ENCODE results near the gene G3BP2.
"Not testable (repeated sequence)": the region's sequence is repeated elsewhere in the genome, so short reads cannot be mapped to it uniquely, and the experiment has no call there.

The G3BP2 gene

DNA sequence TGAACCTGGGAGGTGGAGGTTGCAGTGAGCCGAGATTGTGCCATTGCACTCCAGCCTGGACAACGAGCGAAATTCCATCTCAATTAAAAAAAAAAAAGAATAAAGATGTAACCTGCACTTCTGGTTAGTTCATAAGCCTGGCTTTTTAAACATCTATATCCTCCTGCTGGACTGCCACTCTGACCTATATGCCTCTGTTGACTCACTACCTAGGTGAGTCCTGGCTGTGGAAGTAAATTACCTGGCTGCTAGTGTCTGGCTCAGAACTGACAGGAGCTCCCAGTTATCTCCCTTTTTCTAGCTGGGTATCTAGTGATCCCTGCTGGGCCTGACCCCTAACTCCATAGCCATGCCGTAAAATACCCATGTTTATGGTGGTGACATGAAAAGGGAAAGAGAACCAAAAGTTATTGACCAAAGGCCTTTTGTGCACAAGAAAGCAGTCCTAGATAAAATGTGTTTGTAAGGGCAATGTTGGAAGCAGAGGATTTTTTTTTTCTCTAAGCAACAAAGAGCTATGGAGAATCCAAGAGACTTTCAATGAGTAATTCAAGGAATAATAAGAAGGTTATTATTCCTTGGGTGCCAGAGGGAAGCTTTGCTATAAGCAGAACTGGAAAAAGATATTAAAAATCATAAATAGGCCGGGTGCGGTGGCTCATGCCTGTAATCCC lies 10.4 kb upstream of the G3BP2 start:
- no peak for DNase-seq (ENCODE audit: low read depth)

DNA sequence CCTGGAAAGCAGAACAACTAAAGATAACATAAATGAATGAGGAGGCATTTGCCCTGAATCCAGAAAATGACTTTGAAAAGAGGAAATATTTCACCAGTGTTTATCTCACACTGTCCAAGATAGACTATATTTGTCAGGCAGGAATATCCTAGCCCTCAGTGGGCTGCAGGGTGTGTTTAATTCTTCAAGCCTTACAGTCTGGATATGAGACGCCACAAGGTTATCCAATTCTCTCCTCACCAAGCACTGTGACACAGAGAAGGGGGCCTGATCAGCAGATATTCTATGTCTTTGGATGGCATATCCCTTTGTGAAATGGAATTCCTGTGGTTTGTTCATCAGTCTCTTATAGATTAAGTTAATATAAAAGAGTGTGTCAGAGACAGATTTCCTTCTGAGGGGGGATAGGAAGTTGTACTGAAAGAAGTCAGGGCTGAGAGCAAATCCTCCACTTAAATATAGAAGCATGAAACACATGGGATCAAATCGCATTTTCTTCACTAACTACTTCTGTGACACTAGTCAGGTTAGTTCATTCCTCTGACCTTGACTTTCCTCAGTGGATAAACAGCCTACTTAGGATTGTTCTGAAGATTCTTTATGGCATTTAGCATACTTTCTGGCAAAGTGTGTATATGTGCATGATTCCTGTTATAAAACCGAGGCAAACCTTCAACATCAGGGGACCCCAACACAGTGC lies 6.8 kb upstream of the G3BP2 start:
- DNase-seq (ENCODE audit: low read depth): no peak

DNA sequence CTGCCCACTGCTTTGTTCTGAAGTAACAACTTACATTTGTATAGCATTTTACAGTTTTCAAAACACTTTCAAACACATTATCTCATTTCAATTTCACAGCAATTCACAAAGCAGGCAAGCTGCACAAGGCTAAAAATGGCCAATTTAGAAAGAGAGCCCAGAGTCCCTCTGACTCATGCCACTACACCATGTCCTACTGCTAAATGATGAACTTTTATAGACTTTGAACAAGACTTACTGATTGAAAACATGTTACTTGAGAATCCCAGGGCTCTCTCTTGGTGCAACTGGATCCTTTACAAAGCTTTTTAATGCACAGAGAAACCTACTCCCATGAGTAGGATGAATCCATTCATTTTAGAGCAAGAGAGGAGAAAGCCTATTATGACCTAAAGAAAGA lies 5.8 kb upstream of the G3BP2 start:
- peak; percentile 25 for DNase-seq (ENCODE audit: low read depth)

DNA sequence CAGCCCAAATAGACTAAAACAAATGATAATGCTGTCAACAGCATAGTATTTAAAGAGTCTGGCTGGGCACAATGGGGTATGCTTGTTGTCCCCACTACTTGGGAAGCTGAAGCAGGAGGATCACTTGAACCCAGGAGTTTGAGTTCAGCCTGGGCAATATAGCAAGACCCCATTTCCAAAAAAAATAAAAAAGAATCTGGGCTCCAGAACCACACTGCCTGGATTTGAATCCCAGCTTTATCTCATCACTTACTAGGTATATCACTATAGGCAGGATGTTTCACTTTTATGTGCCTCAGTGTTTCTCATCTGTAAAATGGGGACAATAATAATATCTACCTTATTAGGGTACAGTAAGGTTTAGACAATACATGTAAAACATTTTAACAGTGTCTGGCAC lies 5.3 kb upstream of the G3BP2 start:
- no peak for DNase-seq (ENCODE audit: low read depth)

DNA sequence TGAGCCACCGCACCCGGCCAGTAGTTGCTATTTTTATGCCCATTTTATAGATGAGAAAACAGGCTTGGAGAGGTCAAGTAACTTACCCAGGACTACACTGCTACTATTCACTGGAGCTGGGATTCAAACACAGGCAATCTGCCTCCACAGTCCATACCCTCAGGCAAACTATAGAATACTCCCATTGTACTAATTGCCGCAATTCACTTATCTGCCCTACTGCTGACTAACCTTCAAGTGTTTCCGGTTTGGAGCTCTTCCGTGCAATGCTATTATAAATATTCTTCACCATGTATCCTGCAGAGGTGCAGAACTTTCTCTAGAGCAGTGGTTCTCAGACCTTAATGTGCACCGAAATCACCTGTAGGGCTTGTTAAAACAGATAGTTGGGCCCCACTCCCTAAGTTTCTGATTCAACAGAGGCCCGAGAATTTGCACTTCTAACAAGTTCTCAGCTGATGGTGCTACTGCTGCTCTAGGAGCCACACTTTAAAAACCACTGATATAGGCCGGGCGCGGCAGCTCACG lies 1.9 kb upstream of the G3BP2 start:
- no peak for DNase-seq (ENCODE audit: low read depth)

DNA sequence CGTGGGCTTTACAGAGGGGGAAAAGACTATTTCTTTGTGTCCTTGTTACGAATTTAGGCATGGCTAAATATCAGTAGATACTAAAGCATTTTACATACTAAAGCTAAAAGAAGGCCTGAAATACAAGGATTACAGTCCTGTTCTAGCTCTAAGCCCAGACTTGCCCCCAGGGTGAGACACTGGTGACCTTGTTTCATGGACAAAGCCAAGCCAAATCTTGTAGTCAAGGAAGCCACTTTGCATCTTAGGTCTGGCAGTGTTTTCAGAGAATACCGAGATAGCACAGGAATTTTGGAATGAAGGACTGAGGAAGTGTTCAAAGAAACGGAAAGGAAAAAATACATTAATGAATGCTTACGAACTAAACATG lies 733 bp upstream of the G3BP2 start:
- DNase-seq (ENCODE audit: low read depth): no peak

DNA sequence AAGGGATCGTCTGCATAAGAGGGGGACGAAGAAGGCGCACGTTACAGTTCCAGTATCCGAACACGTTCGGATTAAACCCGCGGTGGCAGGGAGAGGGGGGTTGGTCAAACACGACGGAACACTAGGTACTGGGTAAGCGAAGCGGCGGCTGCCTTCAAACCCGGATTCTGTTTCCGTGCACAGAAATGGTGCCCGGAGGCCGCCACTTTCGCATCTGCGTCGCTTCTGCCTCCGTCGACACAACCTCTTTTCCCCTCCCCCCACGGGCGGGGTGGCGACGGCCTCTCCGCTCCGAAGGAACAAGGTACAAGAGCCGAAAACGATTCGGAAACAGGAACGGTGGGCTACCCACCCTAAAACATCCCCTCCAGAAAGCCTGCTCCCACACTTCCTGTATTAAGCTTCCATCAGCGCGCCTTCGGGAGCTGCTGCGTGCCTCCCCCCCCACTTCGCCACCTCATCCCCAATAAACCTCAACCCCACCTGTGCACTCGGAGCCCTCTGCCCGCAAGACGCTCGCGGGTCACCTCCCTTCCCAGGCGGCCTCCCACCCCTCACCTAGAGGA lies 667 bp downstream of the G3BP2 start:
- DNase-seq (ENCODE audit: low read depth): peak; percentile 40

DNA sequence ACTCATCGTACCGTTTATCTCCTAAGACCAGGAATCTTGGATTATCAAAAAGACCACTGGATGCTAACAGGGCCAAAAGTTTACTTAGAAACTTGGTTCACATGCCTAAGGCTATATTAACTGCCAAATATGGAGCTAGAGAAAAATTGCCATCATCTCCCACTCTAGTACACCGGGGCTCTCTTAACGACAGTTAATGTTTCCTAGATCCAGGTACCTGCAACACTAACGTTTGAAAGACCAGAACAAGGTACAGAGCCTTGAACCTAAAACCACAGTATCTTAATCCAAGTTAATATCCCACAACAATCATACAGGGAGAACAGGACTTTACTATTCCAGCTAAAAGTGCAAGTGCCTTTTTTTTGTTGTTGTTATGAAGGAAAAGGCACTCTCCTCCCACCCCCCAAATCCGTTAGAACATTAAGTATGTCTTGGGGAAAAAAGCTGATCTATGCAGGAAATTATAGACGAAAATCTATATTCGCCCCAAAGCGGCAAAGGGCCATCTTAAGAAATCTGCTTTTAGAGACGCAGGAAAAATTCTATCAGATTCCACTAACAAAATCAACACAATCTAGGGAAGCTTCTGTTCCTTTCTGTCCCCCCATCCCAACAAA lies 1.3 kb downstream of the G3BP2 start:
- DNase-seq (ENCODE audit: low read depth): no peak

DNA sequence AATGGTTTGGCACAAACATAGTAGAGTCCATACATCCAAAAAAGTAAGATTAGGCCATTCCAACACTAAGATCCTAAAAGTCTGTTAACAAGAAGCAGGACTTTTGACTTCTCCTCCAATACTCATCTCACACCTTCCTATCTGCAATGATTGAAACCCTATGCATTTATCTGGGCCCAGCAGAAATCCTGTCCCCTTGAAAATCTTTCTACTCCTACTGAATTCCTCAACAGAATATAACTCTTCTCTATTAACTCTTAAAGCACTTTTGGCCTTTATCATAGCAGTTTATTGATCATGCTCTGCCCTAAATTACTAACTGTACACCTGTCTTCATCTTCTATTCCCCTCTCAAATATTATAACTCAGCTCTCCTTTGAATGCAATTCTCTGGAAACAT lies 4.6 kb downstream of the G3BP2 start:
- no peak for DNase-seq (ENCODE audit: low read depth)

DNA sequence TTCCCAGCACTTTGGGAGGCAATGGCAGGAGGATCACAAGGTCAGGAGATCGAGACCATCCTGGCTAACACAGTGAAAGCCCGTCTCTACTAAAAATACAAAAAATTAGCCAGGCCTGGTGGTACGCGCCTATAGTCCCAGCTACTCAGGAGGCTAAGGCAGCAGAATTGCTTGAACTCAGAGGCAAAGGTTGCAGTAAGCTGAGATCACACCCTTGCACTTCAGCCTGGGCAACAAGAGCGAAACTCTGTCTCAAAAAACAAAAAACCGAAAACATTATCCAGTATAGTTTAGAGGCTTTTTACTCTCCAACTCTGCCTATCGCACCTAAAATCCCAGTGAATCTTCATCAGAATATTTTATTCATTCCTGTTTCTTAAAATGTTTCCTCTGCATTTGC lies 5.6 kb downstream of the G3BP2 start:
- DNase-seq (ENCODE audit: low read depth): not testable (repeated sequence)

DNA sequence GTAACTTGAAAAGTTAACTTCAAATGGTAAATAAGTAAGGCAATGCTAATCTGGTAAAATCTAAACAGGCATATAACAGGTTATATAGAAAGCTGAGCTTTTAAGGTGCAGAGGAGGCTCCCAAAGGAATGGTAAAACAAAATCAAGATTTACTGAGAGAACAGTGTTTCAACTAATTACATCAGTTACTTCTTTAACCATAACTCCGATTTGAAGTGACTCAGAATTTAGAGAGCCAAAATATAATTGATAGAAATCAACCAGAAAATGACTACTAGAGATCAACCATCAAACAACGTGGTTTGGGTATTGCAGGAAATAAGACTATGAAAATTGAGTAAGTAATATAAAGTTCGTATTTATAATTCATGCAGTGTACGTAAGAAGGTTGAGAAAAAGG lies 6.9 kb downstream of the G3BP2 start:
- DNase-seq (ENCODE audit: low read depth): no peak

DNA sequence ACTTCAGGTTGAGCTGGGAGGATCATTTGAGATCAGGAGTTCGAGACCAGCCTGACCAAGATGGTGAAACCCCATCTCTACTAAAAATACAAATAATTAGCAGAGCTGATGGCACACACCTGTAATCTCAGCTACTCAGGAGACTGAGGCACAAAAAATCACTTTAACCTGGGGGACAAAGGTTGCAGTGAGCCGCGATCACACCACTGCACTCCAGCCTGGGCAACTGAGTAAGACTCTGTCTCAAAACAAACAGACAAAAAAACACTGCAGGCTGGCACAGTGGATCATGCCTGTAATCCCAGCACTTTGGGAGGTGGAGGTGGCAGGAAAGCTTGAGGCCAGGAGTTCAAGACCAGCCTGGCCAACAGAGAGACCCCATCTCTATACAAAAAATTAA lies 8.6 kb downstream of the G3BP2 start:
- not testable (repeated sequence) for DNase-seq (ENCODE audit: low read depth)

DNA sequence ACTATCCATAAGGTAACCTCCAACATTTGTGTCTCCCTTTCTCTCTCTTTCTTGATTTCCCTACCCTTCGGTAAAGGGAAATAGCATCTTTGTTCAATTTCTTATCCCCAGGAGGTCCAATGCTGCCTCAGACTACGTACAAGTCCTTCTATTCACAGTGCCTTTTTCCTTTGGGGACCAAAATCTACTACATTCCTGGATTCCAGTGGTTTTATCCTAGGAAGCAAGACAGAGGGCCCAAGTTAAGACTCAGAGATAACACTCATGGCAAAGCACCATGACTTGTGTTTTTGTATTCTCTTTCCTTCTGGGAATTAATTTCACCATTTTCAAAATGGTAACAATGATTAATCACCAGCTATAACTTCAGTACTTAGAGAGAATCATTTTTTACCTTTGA lies 10.6 kb downstream of the G3BP2 start:
- DNase-seq (ENCODE audit: low read depth): no peak

DNA sequence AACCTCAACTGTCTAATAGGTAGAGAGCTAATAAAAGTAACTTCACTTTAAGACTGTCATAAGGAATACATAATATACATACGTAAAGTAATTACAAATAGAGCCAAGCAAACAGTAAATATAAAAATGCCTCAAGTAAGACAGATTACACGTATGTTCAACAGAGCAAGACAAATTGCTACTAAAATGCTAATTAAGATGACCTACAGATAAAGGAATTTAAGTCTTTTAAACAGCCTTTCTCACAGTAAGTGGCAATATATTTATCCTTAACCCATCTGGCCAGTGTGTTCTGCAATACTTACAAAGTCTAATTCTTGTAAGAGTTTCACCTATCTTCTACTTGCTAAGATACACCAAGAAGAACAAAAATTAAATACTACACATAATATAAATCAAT lies 12.7 kb downstream of the G3BP2 start:
- no peak for DNase-seq (ENCODE audit: low read depth)

DNA sequence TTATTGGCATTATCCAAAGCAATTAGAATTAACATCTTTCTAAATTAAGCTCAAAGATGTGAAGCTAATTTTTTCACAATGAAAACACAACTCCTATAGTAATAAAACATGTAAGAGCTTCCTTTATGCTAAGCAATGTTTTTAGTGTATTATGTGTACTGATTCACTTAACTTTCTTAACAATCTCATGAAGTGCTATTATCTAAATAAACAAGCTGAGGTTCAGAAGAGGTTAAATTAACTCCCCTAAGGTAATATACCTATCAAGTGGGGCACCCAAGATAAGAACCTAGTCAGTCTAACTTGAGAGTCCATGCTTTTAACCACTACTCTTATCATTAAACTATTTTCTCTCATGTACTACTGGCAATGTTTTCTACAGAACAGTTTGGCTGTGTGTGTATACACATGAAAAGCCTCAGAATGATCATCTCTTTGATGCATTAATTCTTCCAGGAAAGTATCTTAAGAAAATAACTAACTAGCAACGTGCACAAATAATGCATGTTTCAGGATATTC lies 13.6 kb downstream of the G3BP2 start:
- DNase-seq (ENCODE audit: low read depth): no peak

DNA sequence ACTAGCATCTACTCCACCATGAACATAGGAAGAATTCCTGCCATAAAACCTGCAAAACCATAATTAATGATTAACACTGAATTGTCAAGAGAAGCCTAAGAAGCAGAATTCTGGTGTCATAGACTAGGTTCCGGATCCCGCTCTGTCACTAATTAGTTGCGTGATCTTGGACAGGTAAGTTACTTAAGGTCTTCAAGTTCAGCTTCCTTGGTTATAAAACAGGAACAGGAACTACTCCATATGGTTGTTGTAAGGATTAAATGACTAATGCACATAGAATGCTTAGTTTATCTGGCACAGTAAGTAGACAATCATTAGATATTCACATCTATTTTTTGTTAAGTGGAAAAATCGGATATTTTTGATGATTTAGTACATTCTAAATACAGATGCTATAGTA lies 14.3 kb downstream of the G3BP2 start:
- peak; percentile 11 for DNase-seq (ENCODE audit: low read depth)

DNA sequence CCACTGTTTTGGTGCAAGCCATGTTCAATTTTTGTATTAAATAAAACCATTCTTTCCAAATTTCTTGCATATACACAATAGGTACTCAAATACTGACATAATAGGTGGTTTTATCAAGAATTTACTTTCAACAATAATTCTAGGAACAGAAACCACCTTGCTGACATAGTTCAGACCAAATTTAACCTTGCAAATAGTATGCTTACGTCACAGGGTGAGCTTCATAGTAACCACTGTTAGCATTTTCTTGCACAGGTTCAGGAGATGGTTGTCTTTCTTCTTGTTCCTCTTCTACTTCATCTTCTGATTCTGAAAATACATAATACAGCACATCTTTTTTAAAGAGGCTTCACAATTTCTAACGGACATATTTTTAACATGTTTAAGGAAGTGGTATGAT lies 17.6 kb downstream of the G3BP2 start:
- DNase-seq (ENCODE audit: low read depth): no peak

DNA sequence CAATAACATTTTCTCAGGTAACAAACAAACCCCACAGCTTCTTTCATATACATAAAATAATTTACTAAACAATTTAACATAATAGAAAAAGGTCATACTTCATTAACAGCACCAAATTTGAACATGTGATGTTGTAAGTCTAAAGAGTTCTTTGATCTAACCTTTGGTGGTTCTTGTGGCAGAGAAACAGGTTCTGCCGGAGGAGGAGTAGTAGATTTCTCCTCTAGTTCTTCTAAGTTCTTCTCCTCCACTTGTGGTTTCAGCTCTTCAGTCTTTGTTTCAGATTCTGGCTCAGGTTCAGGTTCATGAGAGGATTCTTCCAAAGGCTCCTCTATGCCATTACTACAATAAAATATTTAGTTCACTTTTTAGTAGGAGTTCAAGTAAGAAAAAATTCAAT lies 18.3 kb downstream of the G3BP2 start:
- no peak for DNase-seq (ENCODE audit: low read depth)

DNA sequence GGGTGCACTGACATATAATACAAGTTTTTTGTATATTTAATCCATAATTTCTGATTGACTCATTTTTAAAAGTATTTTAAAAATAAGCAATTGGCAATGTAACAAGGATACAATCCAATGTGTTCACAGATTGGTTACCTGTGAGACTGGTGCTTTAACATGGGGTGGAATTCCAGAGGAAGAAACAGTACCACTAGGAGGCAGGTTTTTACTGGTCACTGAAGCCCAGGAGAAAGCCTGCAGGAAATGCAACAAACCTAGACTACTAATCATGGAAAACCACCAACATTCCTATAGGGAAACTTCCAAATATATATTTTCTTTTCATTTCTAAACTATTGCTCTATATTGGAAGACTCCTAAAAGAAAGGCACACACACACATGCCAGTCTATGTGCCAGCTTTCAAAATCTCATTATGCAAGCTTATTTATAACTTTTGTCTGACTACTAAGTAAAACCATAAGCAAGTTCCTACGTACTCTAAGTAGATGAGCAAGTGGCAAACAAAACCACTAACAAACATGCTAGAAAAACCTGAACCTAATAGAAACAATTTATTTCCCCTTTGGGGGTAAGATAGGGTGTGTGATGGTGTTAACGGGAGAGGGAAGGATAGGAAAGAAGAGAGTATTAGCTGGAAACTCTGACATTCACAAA lies 19.2 kb downstream of the G3BP2 start:
- DNase-seq (ENCODE audit: low read depth): peak; percentile 24

DNA sequence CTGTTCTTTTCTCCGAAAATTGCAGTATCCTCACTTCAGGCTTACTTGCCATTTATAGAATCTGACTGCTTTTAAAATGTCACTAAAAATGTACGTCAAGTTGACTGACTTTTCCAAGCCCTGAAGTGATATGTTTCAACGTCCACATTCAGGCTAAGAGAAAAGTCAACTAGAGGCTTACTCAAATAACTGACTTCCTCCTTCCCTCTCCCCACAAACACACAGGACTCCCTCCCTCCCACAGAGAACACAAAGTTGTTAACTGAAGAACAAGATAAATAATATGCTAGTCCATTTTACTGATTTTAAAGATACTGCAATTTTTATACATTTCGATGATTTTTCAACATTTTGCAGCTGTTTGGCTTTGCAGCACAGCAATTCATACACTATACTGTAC lies 29.1 kb downstream of the G3BP2 start:
- DNase-seq (ENCODE audit: low read depth): no peak

DNA sequence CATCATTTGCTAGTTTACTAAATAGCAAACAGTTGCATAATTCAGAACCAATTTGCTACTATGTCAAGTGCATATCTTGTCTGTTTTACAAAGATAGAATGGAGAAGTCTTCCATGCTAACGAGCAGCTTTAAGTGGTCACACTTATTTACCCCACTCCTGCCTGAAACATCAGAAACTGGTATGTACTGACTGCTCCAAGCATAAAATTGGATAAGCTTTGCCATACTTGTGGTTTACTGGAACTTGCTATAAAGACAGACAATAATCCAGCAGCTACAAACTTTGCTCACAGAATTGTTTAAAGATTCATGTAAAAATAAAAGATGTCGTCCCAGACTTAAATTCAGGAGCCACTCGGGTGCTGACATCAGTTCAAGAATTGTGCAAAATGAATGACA lies 29.6 kb downstream of the G3BP2 start:
- DNase-seq (ENCODE audit: low read depth): no peak

DNA sequence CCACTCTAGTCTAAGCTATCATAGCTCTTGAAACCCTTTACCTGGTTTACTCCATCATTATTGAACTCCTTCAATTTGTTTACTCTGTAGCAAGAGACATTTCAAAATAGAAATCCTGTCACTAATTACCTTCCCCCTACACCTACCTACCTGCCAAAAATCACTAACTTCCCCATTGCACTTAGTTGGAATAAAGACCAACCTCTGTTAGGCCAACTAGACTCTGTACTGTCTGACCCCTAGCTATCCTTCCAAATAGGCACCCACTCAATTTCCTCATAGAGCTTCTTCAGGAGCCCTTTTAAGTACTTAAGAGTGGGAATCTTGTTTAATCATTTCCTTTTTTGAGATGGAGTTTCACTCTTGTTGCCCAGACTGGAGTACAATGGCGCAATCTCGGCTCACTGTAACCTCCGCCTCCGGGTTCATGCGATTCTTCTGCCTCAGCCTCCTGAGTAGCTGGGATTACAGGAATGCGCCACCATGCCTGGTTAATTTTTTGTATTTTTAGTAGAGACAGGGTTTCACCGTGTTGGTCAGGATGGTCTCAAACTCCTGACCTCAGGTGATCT lies 34.0 kb downstream of the G3BP2 start:
- no peak for DNase-seq (ENCODE audit: low read depth)
